Measurements from ENCODE around the gene PXDN. TPM values are rescaled to one million over a fixed set of nuclear protein-coding genes. Genes with fewer than 3 reads are reported as not detected.
"Not testable (repeated sequence)": the region's sequence is repeated elsewhere in the genome, so short reads cannot be mapped to it uniquely, and the experiment has no call there.

The PXDN gene
- total and polyA plus RNA-seq, 8 donors, result 3.3 to 71.6 (median 28.0) TPM

DNA sequence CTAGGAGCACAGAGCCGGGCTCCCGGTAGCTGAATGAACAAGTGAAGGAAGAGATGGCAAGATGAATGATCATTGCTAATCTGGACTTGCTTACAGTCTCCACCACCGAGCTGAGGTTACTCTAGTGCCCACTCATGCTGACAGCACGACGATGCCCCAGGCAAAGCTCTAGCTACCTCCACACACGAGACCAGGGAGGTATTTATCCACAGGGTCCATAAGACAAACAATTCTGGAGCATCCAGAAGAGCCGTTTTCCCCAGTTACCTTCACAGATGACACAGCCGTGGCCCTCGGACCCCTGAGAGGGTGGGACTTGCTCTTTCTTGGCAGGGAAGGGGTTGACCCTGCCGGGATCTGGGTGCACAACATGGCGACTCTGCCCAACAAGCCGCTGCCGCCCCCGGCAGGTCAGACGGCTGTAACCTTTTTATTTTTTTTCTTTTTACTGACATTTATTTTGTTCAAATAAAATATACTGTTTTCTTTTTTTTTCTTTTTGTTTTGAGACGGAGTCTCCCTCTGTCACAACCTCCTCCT, 120.3 kb downstream of the PXDN start:
- no peak for TF ChIP-seq POLR2AphosphoS5 (IDR thresholded peaks at IDR 0.05)
- TF ChIP-seq, protein P1, sequence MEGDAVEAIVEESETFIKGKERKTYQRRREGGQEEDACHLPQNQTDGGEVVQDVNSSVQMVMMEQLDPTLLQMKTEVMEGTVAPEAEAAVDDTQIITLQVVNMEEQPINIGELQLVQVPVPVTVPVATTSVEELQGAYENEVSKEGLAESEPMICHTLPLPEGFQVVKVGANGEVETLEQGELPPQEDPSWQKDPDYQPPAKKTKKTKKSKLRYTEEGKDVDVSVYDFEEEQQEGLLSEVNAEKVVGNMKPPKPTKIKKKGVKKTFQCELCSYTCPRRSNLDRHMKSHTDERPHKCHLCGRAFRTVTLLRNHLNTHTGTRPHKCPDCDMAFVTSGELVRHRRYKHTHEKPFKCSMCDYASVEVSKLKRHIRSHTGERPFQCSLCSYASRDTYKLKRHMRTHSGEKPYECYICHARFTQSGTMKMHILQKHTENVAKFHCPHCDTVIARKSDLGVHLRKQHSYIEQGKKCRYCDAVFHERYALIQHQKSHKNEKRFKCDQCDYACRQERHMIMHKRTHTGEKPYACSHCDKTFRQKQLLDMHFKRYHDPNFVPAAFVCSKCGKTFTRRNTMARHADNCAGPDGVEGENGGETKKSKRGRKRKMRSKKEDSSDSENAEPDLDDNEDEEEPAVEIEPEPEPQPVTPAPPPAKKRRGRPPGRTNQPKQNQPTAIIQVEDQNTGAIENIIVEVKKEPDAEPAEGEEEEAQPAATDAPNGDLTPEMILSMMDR (IDR thresholded peaks at IDR 0.05), result no peak
- no peak for TF ChIP-seq POLR2A (IDR thresholded peaks at IDR 0.05)
- no peak for TF ChIP-seq EP300 (IDR thresholded peaks at IDR 0.05)
- H3K36me3 ChIP-seq, result no peaks in the 10 kb centered on the region
- DNase-seq, result no peak
- no peaks in the 10 kb centered on the region for H3K9me3 ChIP-seq
- H3K4me1 ChIP-seq, result peaks cover 0 to 7% (median 3%) of the 10 kb centered on the region in 4 donors
- intact Hi-C loops (cut with DNase I; ENCODE audit: low total_unique reads), result no loop called here
- peaks cover 0 to 5% (median 0%) of the 10 kb centered on the region in 3 donors for H3K27me3 ChIP-seq
- WGBS, 5 donors, result 85 to 91% (median 88%) methylated on average over 16 of the region's 16 CpGs
- no peak overlapping the region for H3K4me3 ChIP-seq
- H3K27ac ChIP-seq, result no peak overlapping the region

DNA sequence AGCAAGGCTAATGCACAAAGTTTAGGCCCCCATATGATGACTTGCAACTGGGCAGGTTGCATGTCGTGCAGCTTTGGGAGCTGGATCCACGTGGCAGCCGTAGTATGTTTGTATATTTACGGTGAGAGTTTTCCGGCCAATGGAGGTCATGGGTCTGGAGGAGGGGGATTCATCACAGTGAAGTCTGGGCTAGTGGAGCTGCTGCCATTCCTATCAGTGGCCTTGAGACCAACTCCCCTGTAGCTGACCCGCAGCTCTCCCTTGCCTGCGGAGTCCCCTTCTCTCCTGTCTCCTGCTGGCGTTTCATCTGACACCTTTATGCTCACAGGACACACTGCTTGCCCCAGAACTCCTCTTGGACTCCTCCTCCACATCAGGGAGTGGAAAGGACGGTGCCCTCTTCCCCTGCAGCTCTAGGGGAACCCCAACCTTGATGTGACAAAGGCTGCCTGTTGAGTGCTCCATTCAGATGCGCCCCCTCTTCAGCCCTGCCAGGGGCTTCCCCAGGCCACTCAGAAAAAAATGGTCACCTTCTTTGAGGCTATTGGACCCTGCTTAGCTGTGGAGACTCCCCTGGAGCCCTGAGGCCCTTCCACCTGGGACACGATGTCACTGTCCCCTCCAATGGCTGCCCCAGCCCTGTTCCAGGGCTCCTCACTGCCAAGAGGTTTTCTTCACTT, 121.7 kb downstream of the PXDN start:
- no peak overlapping the region for H3K27ac ChIP-seq
- H3K36me3 ChIP-seq, result no peaks in the 10 kb centered on the region
- no peak for DNase-seq
- intact Hi-C loops (cut with DNase I; ENCODE audit: low total_unique reads), result no loop called here
- no peak overlapping the region for H3K4me3 ChIP-seq
- peaks cover 0 to 5% (median 0%) of the 10 kb centered on the region in 3 donors for H3K27me3 ChIP-seq
- peaks cover 0 to 7% (median 3%) of the 10 kb centered on the region in 4 donors for H3K4me1 ChIP-seq
- TF ChIP-seq, protein P1 (IDR thresholded peaks at IDR 0.05), result no peak
- no peak for TF ChIP-seq EP300 (IDR thresholded peaks at IDR 0.05)
- TF ChIP-seq POLR2A (IDR thresholded peaks at IDR 0.05), result no peak
- no peak for TF ChIP-seq POLR2AphosphoS5 (IDR thresholded peaks at IDR 0.05)
- 70 to 80% (median 75%) methylated on average over 9 to 11 of the region's 11 CpGs for WGBS, 5 donors
- H3K9me3 ChIP-seq, result no peaks in the 10 kb centered on the region

GRCh38 chr2:1621976-1622375, 122.3 kb downstream of the PXDN start:
- H3K9me3 ChIP-seq; intact Hi-C loops (cut with DNase I; ENCODE audit: low total_unique reads); H3K4me1 ChIP-seq; H3K27ac ChIP-seq; H3K36me3 ChIP-seq; H3K27me3 ChIP-seq; DNase-seq; H3K4me3 ChIP-seq: not testable (repeated sequence)
- 63 to 71% (median 66%) methylated on average over 3 of the region's 3 CpGs for WGBS, 5 donors

- 91 to 96% (median 93%) methylated on average over 9 to 13 of the region's 13 CpGs for WGBS, 5 donors
- H3K27me3 ChIP-seq, result peaks cover 0 to 5% (median 0%) of the 10 kb centered on the region in 3 donors
Measured at GRCh38 chr2:1621501-1621900, 122.8 kb downstream of the PXDN start.

More at GRCh38 chr2:1621501-1621900, 122.8 kb downstream of the PXDN start:
- TF ChIP-seq, protein P1 (IDR thresholded peaks at IDR 0.05), result no peak
- TF ChIP-seq EP300 (IDR thresholded peaks at IDR 0.05) (no peak), POLR2AphosphoS5 (IDR thresholded peaks at IDR 0.05) (no peak), POLR2A (IDR thresholded peaks at IDR 0.05) (no peak)
- no peak for DNase-seq
- no peak overlapping the region for H3K27ac ChIP-seq
- no peak overlapping the region for H3K4me3 ChIP-seq
- intact Hi-C loops (cut with DNase I; ENCODE audit: low total_unique reads), result no loop called here
- H3K4me1 ChIP-seq, result peaks cover 0 to 7% (median 3%) of the 10 kb centered on the region in 4 donors
- H3K9me3 ChIP-seq, result no peaks in the 10 kb centered on the region
- no peaks in the 10 kb centered on the region for H3K36me3 ChIP-seq

Data from stomach (tissue), 9 donors.